HEK293 (cell line): ENCODE results near the gene B2M.

Experiments
- ATF2 ChIP-seq: fragments of 450-650 bp; formaldehyde crosslinking; IDR thresholded peaks from 2 replicates; pipeline ENCODE4 v1.5.1; 2016; ENCODE audit warnings: missing biosample characterization, missing genetic modification characterization, low read depth
- MEIS1 ChIP-seq: sonication (generic); formaldehyde crosslinking; IDR thresholded peaks from 2 replicates; pipeline ENCODE4 v1.8.1; 2022; ENCODE audit warnings: missing genetic modification reagents, mild to moderate bottlenecking, borderline replicate concordance
- PBX3 ChIP-seq: sonication (generic); formaldehyde crosslinking; IDR thresholded peaks from 2 replicates; pipeline ENCODE4 v1.8.1; 2022; ENCODE audit warnings: mild to moderate bottlenecking, moderate library complexity, missing genetic modification reagents
- PRDM1 ChIP-seq: fragments of 450-650 bp; formaldehyde crosslinking; IDR thresholded peaks from 2 replicates; pipeline ENCODE4; 2016; ENCODE audit warnings: missing biosample characterization, missing genetic modification characterization
- PRDM10 ChIP-seq: fragments of 450-650 bp; formaldehyde crosslinking; IDR thresholded peaks from 2 replicates; pipeline ENCODE4 v1.5.1; 2016; ENCODE audit warnings: missing biosample characterization, missing genetic modification characterization
- TSHZ1 ChIP-seq: fragments of 450-650 bp; formaldehyde crosslinking; IDR thresholded peaks from 2 replicates; pipeline ENCODE4 v1.5.1; 2016; ENCODE audit warnings: missing biosample characterization, missing genetic modification characterization, borderline replicate concordance
- YY2 ChIP-seq: fragments of 450-650 bp; formaldehyde crosslinking; IDR thresholded peaks from 2 replicates; pipeline ENCODE4 v1.5.1; 2016; ENCODE audit warnings: missing biosample characterization, missing genetic modification characterization
- ZBTB17 ChIP-seq: fragments of 450-650 bp; formaldehyde crosslinking; IDR thresholded peaks from 2 replicates; pipeline ENCODE4 v1.5.1; 2016; ENCODE audit warnings: missing biosample characterization, missing genetic modification characterization
- ZBTB21 ChIP-seq: fragments of 450-650 bp; formaldehyde crosslinking; IDR thresholded peaks from 2 replicates; pipeline ENCODE4 v1.5.1; 2017; ENCODE audit warnings: missing biosample characterization, missing genetic modification characterization
- ZBTB26 ChIP-seq: fragments of 450-650 bp; formaldehyde crosslinking; optimal IDR thresholded peaks from 2 replicates; pipeline ENCODE3; 2016; ENCODE audit warnings: missing biosample characterization, mild to moderate bottlenecking, missing genetic modification characterization
- ZNF10 ChIP-seq: fragments of 450-650 bp; formaldehyde crosslinking; IDR thresholded peaks from 2 replicates; pipeline ENCODE4 v1.5.1; 2017; ENCODE audit warnings: missing biosample characterization, missing genetic modification characterization
- ZNF140 ChIP-seq: fragments of 450-650 bp; formaldehyde crosslinking; IDR thresholded peaks from 2 replicates; pipeline ENCODE4 v1.5.1; 2016; ENCODE audit warnings: missing biosample characterization, missing genetic modification characterization
- ZNF169 ChIP-seq: fragments of 450-650 bp; formaldehyde crosslinking; IDR thresholded peaks from 2 replicates; pipeline ENCODE4 v1.5.1; 2016; ENCODE audit warnings: missing biosample characterization, missing genetic modification characterization
- ZNF221 ChIP-seq: fragments of 450-650 bp; formaldehyde crosslinking; IDR thresholded peaks from 2 replicates; pipeline ENCODE4 v1.5.1; 2017; ENCODE audit warnings: missing biosample characterization, missing genetic modification characterization, borderline replicate concordance
- ZNF26 ChIP-seq: fragments of 450-650 bp; formaldehyde crosslinking; IDR thresholded peaks from 2 replicates; pipeline ENCODE4 v1.5.1; 2016; ENCODE audit warnings: missing biosample characterization, missing genetic modification characterization
- ZNF416 ChIP-seq: fragments of 450-650 bp; formaldehyde crosslinking; IDR thresholded peaks from 2 replicates; pipeline ENCODE4 v1.5.1; 2016; ENCODE audit warnings: missing biosample characterization, missing genetic modification characterization
- ZNF426 ChIP-seq: fragments of 450-650 bp; formaldehyde crosslinking; IDR thresholded peaks from 2 replicates; pipeline ENCODE4 v1.5.1; 2017; ENCODE audit warnings: missing biosample characterization, missing genetic modification characterization, mild to moderate bottlenecking, inconsistent platforms, moderate library complexity
- ZNF501 ChIP-seq: fragments of 450-650 bp; formaldehyde crosslinking; IDR thresholded peaks from 2 replicates; pipeline ENCODE4 v1.5.1; 2016; ENCODE audit warnings: missing biosample characterization, missing genetic modification characterization
- ZNF548 ChIP-seq: fragments of 450-650 bp; formaldehyde crosslinking; IDR thresholded peaks from 2 replicates; pipeline ENCODE4 v1.5.1; 2016; ENCODE audit warnings: missing biosample characterization, missing genetic modification characterization
- ZNF549 ChIP-seq: fragments of 450-650 bp; IDR thresholded peaks from 2 replicates; pipeline ENCODE4 v1.5.1; 2018; ENCODE audit warnings: missing biosample characterization, missing genetic modification characterization, mild to moderate bottlenecking, inconsistent platforms, moderate library complexity
- ZNF558 ChIP-seq: fragments of 450-650 bp; formaldehyde crosslinking; IDR thresholded peaks from 2 replicates; pipeline ENCODE4 v1.5.1; 2016; ENCODE audit warnings: missing biosample characterization, missing genetic modification characterization
- ZNF580 ChIP-seq: fragments of 450-650 bp; formaldehyde crosslinking; IDR thresholded peaks from 2 replicates; pipeline ENCODE4 v1.5.1; 2016; ENCODE audit warnings: missing biosample characterization, missing genetic modification characterization
- ZNF629 ChIP-seq: fragments of 450-650 bp; formaldehyde crosslinking; IDR thresholded peaks from 2 replicates; pipeline ENCODE4 v1.5.1; 2017; ENCODE audit warnings: missing biosample characterization, missing genetic modification characterization
- ZNF707 ChIP-seq: fragments of 450-650 bp; formaldehyde crosslinking; IDR thresholded peaks from 2 replicates; pipeline ENCODE4 v1.5.1; 2016; ENCODE audit warnings: missing biosample characterization, missing genetic modification characterization
- ZNF76 ChIP-seq: fragments of 450-650 bp; formaldehyde crosslinking; IDR thresholded peaks from 2 replicates; pipeline ENCODE4; 2016; ENCODE audit warnings: low read depth, missing biosample characterization, missing genetic modification characterization, borderline replicate concordance
- ZNF830 ChIP-seq: fragments of 450-650 bp; IDR thresholded peaks from 2 replicates; pipeline ENCODE4 v1.5.0; 2018; ENCODE audit warnings: missing biosample characterization, missing genetic modification characterization, low read depth, mild to moderate bottlenecking, moderate library complexity
- ZNF837 ChIP-seq: fragments of 450-650 bp; formaldehyde crosslinking; IDR thresholded peaks from 2 replicates; pipeline ENCODE4 v1.5.1; 2016; ENCODE audit warnings: missing biosample characterization, missing genetic modification characterization

The B2M gene

GRCh38 chr15:44711096-44711742 lies at the start of gene B2M, which contains the start of gene PATL2 (continued):
- TF ChIP-seq ZNF580, result 0 out of 2 replicates have a peak, but pooled peaks have one; percentile 36
- TF ChIP-seq ZBTB21 (tag by site-specific recombination), result no peak
- no peak for TF ChIP-seq ZBTB26
- no peak for TF ChIP-seq ZNF10 (tag by site-specific recombination)
- peak; percentile 73 for TF ChIP-seq PRDM1 (tag by site-specific recombination)
- no peak for TF ChIP-seq ZNF558 (tag by site-specific recombination)
- no peak for TF ChIP-seq TSHZ1
- no peak for TF ChIP-seq ZNF169 (tag by site-specific recombination)
- TF ChIP-seq PBX3, result no peak
- TF ChIP-seq ZNF140, result no peak
- no peak for TF ChIP-seq ATF2 (tag by site-specific recombination)
- TF ChIP-seq ZNF548 (tag by site-specific recombination), result no peak
- TF ChIP-seq ZNF416 (tag by site-specific recombination), result no peak
- peak; percentile 43; the same call in 1 of the 2 replicates for TF ChIP-seq ZNF501 (tag by site-specific recombination)
- no peak for TF ChIP-seq ZNF426
- TF ChIP-seq ZNF221 (tag by site-specific recombination), result no peak
- no peak for TF ChIP-seq ZNF830 (tag by site-specific recombination)
- TF ChIP-seq PRDM10 (tag by site-specific recombination), result no peak
- TF ChIP-seq ZNF629 (tag by site-specific recombination), result no peak
- TF ChIP-seq ZNF707, result no peak
- TF ChIP-seq ZNF837 (tag by site-specific recombination), result no peak
- no peak for TF ChIP-seq ZNF26 (tag by site-specific recombination)
- no peak for TF ChIP-seq MEIS1
- no peak for TF ChIP-seq ZNF76 (tag by site-specific recombination)
- no peak for TF ChIP-seq YY2 (tag by site-specific recombination)
- TF ChIP-seq ZNF549, result no peak
- peak; percentile 36; the same call in 1 of the 2 replicates for TF ChIP-seq ZBTB17 (tag by site-specific recombination)
